COLO829 (cell line): ENCODE data around the gene KRT79.

Experiments
- DNase-seq: peaks from one replicate; pipeline ENCODE4 v3.0.0; 2012; ENCODE audit warnings: low spot score

KRT79 gene

DNA sequence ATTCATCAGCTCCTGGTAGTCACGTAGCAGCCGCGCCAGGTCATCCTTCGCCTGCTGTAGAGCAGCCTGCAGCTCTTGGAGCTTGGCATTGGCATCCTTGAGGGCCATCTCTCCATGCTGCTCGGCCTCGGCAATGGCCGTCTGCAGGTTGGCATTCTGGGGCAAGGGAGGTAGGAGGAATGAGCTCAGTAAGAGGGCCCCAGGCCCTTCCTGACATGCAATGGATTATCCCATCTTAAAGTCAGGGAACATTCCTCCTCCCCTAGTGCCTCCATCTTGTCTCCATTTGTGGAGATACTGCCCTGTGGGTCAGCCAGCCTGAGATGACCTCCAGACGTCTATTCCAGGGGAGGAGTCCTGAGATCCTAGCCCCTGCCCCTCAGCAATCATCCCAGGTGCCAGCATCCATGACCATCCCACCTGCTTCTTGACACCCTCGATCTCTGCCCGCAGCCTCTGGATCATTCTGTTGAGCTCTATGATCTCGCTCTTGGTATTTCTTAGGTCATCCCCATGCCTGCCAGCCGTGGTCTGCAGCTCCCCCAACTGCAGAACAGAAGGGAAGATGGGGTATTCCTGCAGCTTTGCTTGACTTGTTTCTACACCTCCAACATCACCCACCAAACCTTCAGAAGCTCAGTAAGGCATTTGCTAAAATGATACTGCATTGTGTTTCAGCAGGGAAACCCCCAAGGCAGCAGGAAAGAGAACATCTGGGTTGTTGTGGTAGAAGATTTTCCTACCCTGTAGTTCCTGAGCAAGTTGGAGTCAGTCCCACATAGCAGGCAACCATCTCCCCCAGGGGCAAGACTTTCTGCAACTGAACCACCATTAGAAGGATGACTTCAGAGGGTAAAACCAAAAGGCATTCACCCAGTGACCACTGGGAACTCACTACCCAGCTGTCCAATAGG is 42.6 kb downstream of the KRT79 start:
- DNase-seq = no peak

DNA sequence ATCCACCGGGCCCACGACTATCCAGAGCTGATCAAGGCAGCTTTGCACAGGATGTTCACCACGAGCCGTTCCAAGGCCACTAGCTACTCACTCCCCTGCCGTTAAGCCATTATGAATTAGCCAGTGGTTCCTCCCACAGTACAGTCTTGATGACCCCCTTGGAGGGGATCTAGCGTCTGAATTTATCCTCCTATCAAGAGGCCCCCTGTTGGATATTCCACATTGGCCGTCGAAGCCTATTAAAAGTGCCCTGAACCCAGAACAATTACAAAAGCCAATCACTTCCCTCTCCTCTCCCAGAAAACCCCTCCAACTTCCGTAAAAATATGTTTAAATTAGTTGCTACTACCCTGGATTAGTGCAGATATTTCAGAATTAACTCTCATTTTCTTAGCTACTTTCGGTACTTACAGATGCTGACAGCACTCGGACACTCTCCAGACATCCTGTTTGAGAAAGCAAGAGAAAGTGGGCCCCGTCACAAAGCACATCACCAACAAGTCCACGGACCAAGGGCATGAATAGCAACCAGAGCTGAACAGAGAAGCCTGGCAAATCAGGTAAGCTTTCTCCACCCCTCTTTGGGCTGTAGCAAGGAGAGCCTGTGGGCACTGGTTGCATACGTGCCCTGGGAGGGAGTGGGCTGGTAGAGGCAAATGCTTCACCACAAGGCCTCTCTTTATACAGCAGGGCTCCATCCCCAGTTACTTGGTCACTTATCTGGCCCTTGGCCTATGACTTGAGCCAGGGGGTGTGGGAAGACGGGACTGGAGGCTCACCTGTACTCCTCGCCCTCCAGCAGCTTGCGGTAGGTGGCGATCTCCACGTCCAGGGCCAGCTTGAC is 43.5 kb downstream of the KRT79 start:
- DNase-seq = no peak

DNA sequence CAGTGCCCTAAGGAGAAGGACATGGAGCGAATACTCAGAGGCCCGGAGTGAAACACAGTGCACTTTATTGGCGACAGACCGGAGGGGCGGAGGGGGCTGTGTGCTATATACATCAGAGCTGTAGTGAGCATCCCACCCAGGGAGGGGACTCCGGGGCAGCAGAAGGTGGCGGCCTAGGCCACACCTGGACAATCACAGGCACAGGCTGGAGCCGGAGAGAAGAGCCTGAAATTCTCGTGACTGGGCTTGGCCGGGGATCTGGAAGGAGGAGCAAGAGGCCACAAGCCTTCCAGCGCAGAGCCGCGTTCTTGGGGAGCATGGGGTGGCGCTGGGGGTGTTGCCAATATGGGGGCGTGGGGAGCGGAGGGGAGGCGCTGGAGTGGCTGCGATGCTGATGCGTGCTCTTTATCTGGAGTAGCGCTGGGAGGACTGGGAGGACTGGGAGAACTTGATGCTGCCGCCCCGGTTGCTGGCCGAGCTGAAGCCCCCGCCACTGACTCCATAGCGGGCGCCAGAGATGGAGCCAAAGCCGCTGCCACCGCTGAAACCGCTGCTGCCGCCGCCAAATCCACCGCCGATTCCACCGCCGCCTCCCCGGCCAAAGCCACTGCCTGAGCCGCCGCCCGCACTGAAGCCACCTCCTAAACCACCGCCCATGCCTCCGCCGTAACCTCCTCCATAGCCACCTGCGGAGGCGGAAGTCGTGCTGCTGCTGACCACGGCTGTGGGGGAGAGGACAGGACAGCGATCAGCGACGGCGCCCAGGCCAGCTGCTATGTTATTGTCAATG is 44.3 kb downstream of the KRT79 start:
- no peak for DNase-seq

DNA sequence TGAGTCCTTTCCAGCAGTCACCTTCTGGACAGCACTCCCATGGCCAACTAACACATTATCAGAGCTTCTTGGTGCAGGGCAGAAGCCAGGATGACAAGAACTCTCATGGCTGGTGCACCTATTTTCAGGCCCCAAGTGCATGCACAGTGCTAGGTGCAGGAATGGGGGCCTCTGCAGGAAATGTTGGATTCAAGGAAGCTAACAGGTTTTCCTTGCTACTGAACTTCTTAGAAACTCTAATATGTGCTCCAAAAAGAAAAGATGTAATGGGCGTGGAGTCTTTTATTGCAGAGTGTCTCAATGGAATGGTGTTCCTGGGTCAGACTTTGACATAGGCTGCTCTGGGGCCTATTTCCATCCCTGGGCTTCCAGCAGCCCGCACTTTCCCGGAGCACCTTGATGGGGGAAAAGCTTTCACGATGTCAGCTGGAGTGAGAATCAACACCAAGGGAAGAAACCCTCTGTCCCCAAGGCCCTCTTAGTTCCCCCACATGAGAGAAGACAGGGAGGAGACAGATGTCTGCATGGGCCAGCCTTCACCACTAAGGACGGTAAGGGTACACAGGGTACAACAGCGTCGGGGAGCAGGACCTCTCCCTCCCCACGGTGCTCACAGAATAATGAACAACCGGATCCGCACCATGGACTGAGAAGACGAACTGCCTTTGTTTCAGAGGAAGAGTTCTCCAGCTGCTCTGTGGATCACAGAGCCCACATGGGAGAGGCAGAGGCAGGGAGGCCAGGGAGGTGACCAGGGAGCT is 45.1 kb downstream of the KRT79 start:
- no peak for DNase-seq

DNA sequence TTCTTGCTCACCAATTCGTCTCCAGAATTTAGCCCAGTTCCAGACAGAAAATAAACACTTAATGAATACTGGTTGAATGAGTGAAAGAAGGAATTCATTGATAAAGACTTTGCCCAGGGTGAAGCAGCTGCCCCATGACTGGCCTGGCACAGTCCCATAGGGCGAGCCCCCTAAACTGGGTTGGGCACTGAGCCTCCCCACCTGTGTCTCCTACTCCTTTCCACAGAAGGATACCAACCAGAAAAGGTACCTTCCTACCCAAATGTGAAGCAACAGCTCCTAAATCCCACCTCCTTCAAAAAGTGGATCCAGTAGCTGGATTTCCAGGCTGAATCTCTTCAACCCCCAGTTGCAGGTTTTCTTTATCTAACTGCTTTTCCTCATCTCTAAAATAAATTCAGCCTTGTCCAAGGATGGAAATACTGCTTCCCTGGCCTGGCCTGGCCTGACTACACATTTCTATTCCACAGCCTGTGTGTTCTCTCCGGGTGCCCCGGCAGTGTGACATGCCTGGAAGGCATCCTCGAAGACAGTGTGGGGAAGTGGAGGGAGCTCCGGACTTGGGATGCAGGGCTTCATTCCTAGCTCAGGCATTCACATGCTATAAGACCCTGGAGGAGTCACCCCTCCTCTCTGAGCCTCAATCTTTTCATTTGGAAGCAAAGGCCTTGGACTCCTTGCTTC is 45.8 kb downstream of the KRT79 start:
- DNase-seq = no peak

DNA sequence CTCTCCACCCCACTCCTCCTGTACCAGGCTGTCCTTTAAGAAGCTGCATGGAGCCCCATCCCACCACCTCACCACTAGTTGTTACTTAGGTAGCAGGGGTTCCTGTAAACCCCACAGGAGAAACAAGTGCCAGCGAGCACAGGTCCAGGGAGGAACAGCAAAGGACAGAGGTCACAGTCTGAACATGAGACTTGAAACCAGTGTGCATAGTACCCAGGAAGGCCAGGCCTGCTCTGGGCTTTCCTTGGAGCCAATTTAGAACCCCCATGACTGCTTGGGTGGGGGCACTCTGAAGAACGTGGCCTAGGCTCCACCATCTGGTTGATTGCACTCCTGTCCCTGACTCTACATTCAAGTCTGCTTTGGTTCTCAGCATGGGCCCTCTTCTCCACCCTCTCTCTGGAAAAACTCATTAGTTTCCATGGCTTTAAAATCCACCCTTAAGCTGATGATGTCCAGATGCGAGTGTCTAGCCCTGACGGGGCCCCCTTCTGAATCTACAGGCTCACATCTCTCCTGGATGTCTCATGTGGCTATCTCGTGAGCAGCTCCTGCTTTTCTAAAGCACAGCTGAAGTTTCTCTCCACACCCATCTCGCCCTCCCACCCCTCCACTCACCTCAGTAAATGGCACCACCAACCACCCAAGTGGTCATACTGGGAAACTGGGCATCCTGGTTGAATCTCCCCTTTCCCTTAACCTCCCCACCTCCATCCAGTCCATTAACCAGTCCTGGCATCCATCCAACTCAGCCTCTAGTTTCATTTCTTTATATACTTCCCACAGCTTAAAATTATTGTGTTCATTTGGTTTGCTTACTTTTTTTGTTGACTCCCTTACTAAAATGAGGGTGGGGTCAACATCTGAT is 46.6 kb downstream of the KRT79 start:
- DNase-seq = no peak

DNA sequence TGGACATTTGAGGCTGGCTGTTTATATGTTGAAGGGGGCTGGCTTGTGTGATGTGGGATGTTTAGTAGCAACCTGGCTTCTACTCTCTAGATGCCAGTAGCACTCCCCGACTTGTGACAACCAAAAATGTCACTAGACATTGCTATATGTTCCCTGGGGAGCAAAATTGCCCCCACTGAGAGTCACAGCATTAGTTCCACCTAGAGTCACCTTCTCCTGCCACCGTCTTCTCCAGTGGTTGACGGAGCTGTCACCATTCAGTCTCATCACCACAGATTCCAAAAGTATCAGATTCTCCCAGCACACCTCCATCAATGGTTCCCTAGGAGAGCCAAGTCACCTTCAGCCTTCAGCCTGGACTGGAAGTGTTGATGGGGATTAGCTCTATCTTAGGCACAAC is 49.2 kb downstream of the KRT79 start:
- no peak for DNase-seq

DNA sequence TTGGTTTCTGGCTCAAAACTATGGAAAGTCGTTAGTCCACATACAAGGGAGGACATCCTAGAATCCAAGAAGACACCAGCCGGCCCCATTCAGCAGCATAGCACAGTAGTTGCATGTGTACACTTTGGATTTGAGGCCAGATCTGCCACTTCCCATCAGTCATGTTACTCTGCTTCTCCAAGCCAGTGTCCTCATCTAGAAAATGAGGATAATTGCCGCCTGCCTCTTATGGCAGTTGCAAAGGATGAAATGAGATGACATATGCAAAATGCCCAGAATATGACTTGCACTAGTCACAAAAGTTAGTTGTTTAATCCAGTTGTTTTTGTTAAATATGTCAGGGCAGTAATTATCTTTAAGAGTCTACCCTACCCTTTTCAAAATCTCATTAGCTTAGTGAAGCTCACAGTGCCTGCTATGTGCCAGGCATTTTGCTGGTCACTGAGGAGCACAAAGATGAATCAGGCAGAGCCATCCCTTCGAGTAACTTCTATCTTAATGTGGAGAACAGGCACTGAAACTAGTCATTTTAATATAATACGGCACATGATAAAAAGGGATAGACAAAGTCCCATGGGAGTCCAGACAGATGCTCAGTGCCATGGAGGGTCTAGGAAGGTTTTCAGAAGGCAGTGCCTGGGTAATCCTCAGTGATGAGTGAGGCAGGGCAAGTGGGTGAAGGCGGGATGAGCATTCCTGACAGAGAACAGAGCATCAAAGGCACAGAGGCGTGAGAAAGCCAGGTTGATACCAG is 50.4 kb downstream of the KRT79 start:
- DNase-seq = no peak

DNA sequence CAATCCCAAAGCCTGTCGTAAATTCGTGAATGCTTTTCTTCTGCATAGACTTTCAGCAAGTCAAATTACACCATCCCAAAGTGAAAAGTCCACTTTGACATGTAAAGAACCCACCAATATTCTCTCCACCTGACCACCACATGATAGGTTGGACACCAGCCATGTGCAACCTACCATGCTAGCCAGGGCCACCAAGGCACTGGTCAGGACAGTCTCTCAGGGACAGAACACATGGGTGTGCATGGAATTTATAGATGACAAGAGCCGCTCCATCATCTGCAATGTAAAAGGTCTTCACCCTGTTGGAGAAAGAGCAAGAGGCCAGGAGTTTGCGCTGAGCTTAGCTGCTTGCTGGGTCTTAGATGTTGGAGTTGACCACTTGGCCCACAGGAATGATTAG is 51.6 kb downstream of the KRT79 start:
- no peak for DNase-seq

DNA sequence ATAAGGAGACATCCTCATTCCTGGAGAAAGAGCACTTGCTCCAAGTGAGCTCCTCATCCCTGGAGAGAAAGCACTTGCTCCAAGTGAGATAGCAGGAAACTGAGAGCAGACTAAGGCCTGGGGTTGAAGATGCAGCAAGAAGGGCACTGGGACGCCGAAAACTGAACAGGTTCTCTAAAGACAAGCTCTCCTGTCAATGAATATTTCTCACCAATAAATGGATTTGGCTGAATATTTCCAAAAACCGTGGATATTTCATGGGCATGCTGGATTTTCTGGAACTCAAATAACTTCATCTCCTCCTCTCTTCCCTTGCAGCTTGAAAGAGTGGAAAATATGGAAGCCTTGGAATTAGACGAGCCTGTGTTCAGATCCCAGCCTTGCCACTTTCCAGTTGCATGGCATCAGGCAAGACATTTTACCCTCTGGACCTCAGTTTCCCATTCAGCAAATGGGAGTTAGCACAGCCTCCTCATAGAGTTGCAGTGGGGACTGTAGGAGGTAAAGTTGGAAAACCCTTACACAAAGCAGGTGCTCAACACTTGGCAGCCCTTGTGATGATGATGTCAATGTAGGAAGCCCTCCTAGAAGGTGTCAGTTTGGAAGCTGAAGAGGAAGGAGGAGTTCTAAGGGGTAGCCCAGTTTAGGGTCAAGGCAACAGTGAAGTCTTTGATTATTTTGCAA is 52.6 kb downstream of the KRT79 start:
- no peak for DNase-seq

DNA sequence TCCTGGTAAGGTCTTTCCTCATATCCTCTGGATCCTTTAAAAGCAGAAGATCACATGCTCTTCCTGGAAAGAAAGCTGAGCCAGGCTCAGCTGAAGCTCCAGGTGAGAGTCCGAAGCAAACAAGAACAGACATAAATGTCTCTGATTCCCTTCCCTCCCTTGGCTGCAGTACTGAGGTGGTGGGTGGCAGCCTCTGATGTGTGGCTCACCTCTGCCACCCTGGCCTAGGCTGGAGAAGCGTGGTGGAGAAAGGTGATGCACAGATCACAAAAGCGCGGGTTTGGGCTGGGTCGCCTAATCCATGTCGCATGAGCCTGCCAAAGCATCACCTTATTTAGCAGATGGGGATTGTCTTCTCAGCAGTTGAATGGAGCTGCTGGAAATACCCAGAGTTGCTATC is 54.2 kb downstream of the KRT79 start:
- DNase-seq = no peak

DNA sequence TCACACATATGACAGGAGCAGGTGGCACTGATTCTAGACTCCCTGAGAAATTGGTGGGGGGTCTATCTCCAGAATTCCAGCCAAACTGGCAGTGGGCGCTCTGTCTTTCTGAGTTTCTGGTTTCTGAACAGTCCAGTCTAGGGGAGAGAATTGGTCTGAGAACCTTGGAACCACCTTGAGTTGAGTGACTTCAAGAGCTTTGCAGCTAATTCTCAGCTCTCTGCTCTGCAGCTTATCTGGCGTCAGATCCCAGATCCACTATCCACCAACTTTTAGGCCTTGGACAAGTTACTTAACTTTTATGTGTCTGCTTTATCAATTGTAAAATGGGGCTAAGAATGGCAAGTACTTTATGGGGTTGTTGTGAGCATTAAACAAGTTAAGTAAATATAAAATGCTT is 55.3 kb downstream of the KRT79 start:
- DNase-seq = no peak

DNA sequence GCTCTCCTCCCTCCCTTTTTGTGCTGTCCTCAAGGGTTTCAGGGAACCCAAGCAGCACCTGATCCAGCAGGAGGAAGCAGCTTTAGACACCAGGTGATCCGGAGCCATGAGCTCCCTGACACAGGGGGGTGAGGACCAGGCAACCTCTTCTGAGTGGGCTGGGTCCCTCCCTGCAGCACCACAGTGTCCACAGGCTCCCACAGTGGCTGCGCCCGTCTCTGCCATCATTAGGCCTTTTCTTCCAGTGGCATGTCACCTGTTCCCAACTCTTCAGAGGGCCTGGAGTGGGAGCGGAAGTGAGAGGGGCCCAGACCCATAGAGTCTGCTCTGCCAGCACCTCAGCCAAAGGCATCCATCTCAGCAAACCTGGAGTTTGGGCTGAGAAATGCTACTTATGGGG is 56.5 kb downstream of the KRT79 start:
- no peak for DNase-seq

DNA sequence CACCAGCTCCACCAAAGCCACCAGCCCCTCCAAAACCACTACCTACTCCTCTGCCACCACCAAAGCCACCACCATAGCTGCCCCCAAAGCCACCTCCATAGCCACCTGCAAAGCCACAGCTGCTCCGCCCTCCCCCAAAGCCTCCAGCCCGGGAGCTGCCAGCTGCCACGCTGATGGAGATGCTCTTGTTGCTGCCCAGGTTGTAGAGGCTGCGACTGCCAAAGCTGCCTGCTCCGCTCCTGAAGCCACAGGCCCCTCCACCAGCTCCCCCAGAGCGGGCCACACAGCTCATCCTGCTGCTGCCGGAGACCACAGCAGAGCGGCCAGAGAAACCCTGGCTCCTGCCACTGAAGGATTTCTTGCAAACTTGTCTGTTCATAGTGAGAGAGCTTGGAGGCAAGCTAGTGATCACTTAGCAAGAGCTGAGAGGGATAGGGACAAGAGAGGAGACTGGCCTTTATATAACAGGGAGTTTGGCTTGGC is 57.2 kb downstream of the KRT79 start, which contains the start of gene KRT76:
KRT76 (minus strand) TSS at position 433 of the 483 bp plus-strand sequence; CDS start at position 379, 54 bp downstream.
- no peak for DNase-seq

DNA sequence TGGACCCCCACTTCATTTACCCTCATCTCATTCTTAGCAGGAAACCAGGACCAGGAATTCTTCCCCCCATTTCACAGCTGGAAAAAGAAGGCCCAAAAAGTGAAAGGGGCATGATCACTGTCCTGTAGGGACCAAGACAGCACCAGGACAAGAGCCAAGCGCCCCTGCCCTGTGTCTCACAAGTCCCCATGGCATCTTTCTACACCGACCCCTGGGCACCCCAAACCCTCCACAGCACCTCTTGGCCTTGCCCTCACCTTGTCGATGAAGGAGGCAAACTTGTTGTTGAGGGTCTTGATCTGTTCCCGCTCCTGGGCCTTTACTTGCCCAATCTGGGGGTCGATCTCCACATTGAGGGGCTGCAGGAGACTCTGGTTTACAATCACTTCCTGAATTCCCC is 57.7 kb downstream of the KRT79 start:
- DNase-seq = no peak

DNA sequence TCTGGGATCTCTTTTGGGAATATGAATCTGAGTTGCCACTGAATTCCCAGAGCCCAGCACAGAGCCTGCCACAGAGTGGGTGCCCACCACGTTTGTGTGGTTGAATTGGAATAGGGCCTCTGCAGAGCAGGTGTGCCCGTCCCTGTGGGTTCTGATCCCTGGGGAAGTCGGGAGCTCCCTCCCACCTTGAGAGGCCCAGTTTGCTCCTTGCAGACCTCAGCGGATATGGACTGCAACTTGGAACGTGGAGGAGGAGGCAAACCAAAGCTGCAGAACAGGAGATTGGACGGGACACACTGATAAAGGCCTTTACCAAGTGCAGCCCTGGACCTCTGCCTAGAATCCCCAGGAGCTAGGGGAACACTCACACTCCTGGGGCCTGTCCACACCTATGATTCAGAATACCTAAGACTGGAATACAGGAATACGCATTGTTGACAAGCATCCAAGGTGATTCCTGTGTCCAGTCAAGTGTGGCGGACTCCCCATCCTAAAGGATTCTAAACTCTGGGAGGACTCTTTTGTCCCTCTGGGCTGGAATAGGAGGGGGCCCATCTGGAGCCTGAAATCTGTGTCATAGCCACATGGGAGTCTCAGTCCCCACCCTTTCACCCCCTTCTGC is 59.4 kb downstream of the KRT79 start:
- no peak for DNase-seq

DNA sequence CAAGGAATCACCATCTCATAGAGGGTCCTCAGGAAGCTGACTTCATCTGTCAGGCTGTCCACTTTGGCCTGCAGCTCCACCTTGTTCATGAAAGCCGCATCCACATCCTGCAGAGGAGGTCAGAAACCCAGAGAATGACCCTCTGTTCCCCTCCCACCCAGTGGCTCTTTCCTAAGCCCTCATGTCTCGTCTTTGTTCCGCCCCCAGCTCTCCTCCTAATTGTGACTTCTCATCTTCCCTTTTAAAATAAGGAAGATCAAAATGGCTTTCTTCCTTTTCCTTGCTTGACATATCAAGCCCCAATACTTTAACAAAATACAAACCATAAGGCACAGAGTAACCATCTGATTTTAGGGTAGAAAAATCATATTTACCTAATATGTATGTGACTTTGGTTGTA is 61.3 kb downstream of the KRT79 start:
- DNase-seq = no peak

DNA sequence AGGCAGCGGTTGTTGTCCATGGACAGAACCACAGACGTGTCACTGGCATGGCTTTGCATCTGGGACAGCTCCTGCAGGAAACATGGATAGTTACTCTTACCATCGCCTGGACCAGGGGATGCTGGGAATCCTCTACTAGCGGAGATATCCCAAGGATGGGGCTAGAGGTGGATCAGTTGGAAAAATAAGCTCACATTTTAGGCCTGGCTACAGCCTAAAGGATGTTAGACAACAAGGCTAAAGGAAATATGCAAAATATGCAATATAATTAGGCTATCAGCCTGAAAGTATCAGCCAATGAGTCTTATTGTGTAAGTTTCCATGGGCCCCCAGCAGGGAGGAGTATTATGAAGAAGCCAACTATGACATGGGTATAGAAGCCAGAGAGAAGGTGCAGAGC is 61.9 kb downstream of the KRT79 start:
- no peak for DNase-seq
